ENCODE measurements around the gene ANKS6. TPM values are rescaled to one million over a fixed set of nuclear protein-coding genes. Genes with fewer than 3 reads are reported as not detected.

Gene ANKS6
- total RNA-seq, 2 donors from 2014 or later = 13.2 to 32.0 TPM

DNA sequence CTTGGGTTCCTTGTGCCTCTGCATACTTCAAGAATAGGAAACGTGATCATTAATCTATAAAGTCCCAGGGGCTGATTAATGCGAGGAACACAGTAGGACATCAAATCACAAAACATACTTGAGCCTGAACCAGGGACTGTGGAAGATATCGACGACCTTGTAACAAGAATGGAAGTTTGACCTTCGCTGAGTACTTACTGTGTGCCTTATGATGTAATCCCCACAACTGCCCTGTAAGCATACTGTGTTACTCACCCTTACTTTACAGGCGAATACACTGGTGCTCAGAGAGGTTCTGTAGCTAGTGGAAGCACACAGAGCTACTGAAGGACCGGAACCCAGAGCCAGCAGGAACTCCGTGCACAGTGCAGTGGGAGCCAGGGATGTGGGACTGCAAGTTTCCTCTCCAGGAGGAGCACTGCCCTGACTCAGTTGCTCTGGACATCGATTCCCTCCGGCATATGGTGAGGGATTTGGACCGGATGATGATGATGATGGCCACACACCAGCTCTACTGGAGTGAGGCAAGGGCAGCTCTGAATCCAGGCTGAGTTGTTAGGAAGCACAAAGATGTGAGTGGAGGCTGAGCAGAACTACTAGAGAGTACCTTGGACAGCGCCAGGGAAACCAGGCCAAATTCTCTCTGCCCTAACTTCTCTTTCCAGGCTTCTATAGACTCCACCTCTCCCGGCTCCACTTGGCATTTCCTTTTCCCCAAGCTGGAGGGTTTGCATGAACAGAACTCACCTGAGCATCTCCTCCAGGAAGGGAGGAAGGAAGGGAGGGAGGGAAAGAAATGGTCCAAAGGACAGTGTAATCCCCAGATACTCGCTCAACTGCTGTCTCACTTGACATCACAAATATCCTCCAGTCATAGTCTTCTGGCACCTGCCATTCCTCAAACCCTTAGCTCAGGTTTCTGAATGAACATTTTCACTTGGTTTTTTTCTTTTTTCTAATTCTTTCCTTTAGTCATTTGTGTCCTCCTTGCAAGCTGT, 86.1 kb downstream of the ANKS6 start:
- Histone ChIP-seq H3K4me3 (no peak overlapping the region), H3K4me1 (peaks cover 33% of the 10 kb centered on the region), H3K36me3 (replicated peaks in 1 of 2; ENCODE audit: insufficient read depth in 1 of 2, low read depth in 2 of 2) (no peaks in the 10 kb centered on the region), H3K27me3 (peaks cover 0 to 21% of the 10 kb centered on the region in 2 donors), H3K9me3 (no peaks in the 10 kb centered on the region), H3K27ac (no peak overlapping the region)
- no peak for ATAC-seq
- WGBS, 2 donors = 51 to 54% methylated on average over 10 to 14 of the region's 14 CpGs
- DNase-seq = peak in 1 of 4 donors; percentile 5
- TF ChIP-seq POLR2A (IDR thresholded peaks at IDR 0.05) = no peak
- TF ChIP-seq, protein P1, sequence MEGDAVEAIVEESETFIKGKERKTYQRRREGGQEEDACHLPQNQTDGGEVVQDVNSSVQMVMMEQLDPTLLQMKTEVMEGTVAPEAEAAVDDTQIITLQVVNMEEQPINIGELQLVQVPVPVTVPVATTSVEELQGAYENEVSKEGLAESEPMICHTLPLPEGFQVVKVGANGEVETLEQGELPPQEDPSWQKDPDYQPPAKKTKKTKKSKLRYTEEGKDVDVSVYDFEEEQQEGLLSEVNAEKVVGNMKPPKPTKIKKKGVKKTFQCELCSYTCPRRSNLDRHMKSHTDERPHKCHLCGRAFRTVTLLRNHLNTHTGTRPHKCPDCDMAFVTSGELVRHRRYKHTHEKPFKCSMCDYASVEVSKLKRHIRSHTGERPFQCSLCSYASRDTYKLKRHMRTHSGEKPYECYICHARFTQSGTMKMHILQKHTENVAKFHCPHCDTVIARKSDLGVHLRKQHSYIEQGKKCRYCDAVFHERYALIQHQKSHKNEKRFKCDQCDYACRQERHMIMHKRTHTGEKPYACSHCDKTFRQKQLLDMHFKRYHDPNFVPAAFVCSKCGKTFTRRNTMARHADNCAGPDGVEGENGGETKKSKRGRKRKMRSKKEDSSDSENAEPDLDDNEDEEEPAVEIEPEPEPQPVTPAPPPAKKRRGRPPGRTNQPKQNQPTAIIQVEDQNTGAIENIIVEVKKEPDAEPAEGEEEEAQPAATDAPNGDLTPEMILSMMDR (IDR thresholded peaks at IDR 0.05) = no peak
- intact Hi-C loops (cut with DNase I) = no loop called here

GRCh38 chr9:98708933-98709911, 87.1 kb downstream of the ANKS6 start, which contains the start of gene GABBR2:
Gene GABBR2, minus strand, starts transcription at chr9:98708935. Its CDS starts 198 bp downstream, at chr9:98708737.
- ATAC-seq = no peak
- H3K27ac ChIP-seq = no peak within 1 kb of the TSS
- peaks cover 33% of the 10 kb centered on the region for H3K4me1 ChIP-seq
- no peak for TF ChIP-seq POLR2A (IDR thresholded peaks at IDR 0.05)
- TF ChIP-seq, protein P1 (IDR thresholded peaks at IDR 0.05) = no peak
- no peaks in the 10 kb centered on the region for H3K9me3 ChIP-seq
- peaks cover 0 to 21% of the 10 kb centered on the region in 2 donors for H3K27me3 ChIP-seq
- DNase-seq = no peak
- intact Hi-C loops (cut with DNase I) = no loop called here
- peak within 1 kb of the TSS in 1 of 2 donors; percentile 17 for H3K4me3 ChIP-seq
- WGBS, 2 donors = 3 to 6% methylated on average over 35 to 68 of the region's 111 CpGs
- no peaks in the 10 kb centered on the region for H3K36me3 ChIP-seq (replicated peaks in 1 of 2; ENCODE audit: insufficient read depth in 1 of 2, low read depth in 2 of 2)

GRCh38 chr9:98708103-98708932, 88.0 kb downstream of the ANKS6 start:
- no peak for DNase-seq
- H3K4me1 ChIP-seq = peaks cover 33% of the 10 kb centered on the region
- H3K27ac ChIP-seq = no peak overlapping the region
- 0 to 3% methylated on average over 5 to 32 of the region's 89 CpGs for WGBS, 2 donors
- no peaks in the 10 kb centered on the region for H3K9me3 ChIP-seq
- ATAC-seq = no peak
- H3K4me3 ChIP-seq = no peak overlapping the region
- intact Hi-C loops (cut with DNase I) = no loop called here
- no peak for TF ChIP-seq POLR2A (IDR thresholded peaks at IDR 0.05)
- TF ChIP-seq, protein P1 (IDR thresholded peaks at IDR 0.05) = no peak
- peaks cover 0 to 21% of the 10 kb centered on the region in 2 donors for H3K27me3 ChIP-seq
- no peaks in the 10 kb centered on the region for H3K36me3 ChIP-seq (replicated peaks in 1 of 2; ENCODE audit: insufficient read depth in 1 of 2, low read depth in 2 of 2)
